OCI-LY1 (cell line): ENCODE results near the gene ATP6V1G2.
"Not testable (repeated sequence)": the region's sequence is repeated elsewhere in the genome, so short reads cannot be mapped to it uniquely, and the experiment has no call there.

ENCODE experiments used
- H2AFZ ChIP-seq: fragments of 200-600 bp; sonication (generic), shearing (Covaris generic); 2 replicates; pipeline ENCODE4 v1.6.0; 2014; ENCODE audit warnings: antibody characterized with exemption, mild to moderate bottlenecking, low read length
- H3F3A ChIP-seq: fragments of 200-600 bp; sonication (generic), shearing (Covaris generic); 2 replicates; pipeline ENCODE4 v1.6.0; 2014; ENCODE audit warnings: mild to moderate bottlenecking, antibody characterized with exemption, low read length, moderate library complexity; ENCODE audit not compliant: insufficient read depth
- H3K27ac ChIP-seq: fragments of 200-600 bp; sonication (generic); 2 replicates; pipeline ENCODE4 v1.5.1; 2014; ENCODE audit warnings: low read length, mixed run types, mild to moderate bottlenecking, low read depth; ENCODE audit not compliant: poor library complexity, severe bottlenecking
- H3K27me3 ChIP-seq: fragments of 200-600 bp; sonication (generic); 2 replicates; pipeline ENCODE4 v1.6.0; 2014; ENCODE audit warnings: antibody characterized with exemption, mild to moderate bottlenecking, low read length, moderate library complexity; ENCODE audit not compliant: insufficient read depth
- H3K36me3 ChIP-seq: fragments of 200-600 bp; sonication (generic); 2 replicates; pipeline ENCODE4 v1.6.1; 2014; ENCODE audit warnings: mild to moderate bottlenecking, antibody characterized with exemption, low read length, moderate library complexity, mixed read lengths; ENCODE audit not compliant: insufficient read depth
- H3K4me1 ChIP-seq: fragments of 200-600 bp; sonication (generic); 2 replicates; pipeline ENCODE4 v1.5.1; 2014; ENCODE audit warnings: mild to moderate bottlenecking, low read length, moderate library complexity; ENCODE audit not compliant: insufficient read depth, severe bottlenecking
- H3K4me2 ChIP-seq: fragments of 200-600 bp; sonication (generic), shearing (Covaris generic); 2 replicates; pipeline ENCODE4 v1.6.1; 2014; ENCODE audit warnings: low read length
- H3K4me3 ChIP-seq: fragments of 200-600 bp; sonication (generic); 2 replicates; pipeline ENCODE4 v1.5.1; 2014; ENCODE audit warnings: low read length, low read depth, mild to moderate bottlenecking, mixed read lengths; ENCODE audit not compliant: poor library complexity, severe bottlenecking
- H3K79me2 ChIP-seq: fragments of 200-600 bp; shearing (Covaris generic); 2 replicates; pipeline ENCODE4 v1.6.1; 2016; ENCODE audit warnings: mixed run types, low read length, mixed read lengths; ENCODE audit not compliant: insufficient read depth
- H3K9ac ChIP-seq: fragments of 200-600 bp; sonication (generic), shearing (Covaris generic); 2 replicates; pipeline ENCODE4 v1.6.1; 2014; ENCODE audit warnings: mild to moderate bottlenecking, low read length, mixed read lengths
- H3K9me2 ChIP-seq: fragments of 200-600 bp; sonication (generic), shearing (Covaris generic); 2 replicates; pipeline ENCODE4 v1.6.1; 2014; ENCODE audit warnings: low read depth, mild to moderate bottlenecking, low read length, mixed read lengths
- H3K9me3 ChIP-seq: fragments of 200-600 bp; shearing (Covaris generic); 2 replicates; pipeline ENCODE4 v1.6.1; 2014; ENCODE audit warnings: low read length, mixed read lengths
- H4K20me1 ChIP-seq: fragments of 200-600 bp; sonication (generic), shearing (Covaris generic); 2 replicates; pipeline ENCODE4 v1.6.0; 2016; ENCODE audit warnings: mild to moderate bottlenecking, low read length; ENCODE audit not compliant: insufficient read depth
- CTCF ChIP-seq: fragments of 200-600 bp; sonication (generic), shearing (Covaris generic); IDR thresholded peaks from 2 replicates; pipeline ENCODE4 v1.5.1; 2017; ENCODE audit warnings: mild to moderate bottlenecking, antibody characterized with exemption, low read length, moderate library complexity, mixed read lengths
- EZH2 ChIP-seq: fragments of 200-600 bp; sonication (generic), shearing (Covaris generic); IDR thresholded peaks from 2 replicates; pipeline ENCODE4 v1.8.0; 2017; ENCODE audit warnings: borderline replicate concordance, mixed run types, mild to moderate bottlenecking, antibody characterized with exemption, low read length, moderate library complexity, mixed read lengths

Gene ATP6V1G2

DNA sequence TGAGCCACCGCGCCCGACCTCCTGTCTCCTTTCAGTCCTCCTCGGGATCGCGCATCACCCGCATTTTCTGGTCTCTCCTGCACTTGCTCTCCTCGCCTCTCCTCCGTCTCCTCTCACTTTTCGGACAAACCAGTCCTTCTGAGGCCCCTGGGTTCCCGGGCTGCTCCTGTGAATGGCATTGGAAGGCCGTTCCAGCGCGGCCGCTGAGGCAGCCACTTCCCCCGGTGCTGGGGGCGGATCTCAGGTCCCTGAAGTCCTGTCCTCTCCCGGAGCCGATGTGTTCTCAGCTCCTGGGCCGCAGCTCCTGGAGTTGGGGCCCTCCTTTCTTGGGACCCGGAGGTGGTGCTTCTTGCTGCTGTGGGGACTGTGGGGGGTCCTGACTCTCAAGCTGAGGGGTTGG, 47.7 kb downstream of the ATP6V1G2 start:
- Histone ChIP-seq H3K27ac (no peak overlapping the region), H3K4me2 (peak overlapping the region; percentile 40; the same call in 1 of the 2 replicates), H3K4me3 (peak overlapping the region; percentile 95), H3K9me2 (no peaks in the 10 kb centered on the region), H2AFZ (no peak overlapping the region), H3K9ac (no peak overlapping the region), H4K20me1 (no peaks in the 10 kb centered on the region), H3K9me3 (0 out of 2 replicates have a peak, but pooled peaks cover 3% of the 10 kb centered on the region), H3K36me3 (peaks cover 13% of the 10 kb centered on the region), H3F3A (no peaks in the 10 kb centered on the region), H3K27me3 (no peaks in the 10 kb centered on the region), H3K4me1 (peaks cover 24% of the 10 kb centered on the region), H3K79me2 (peaks cover 61% of the 10 kb centered on the region)
- TF ChIP-seq EZH2 (no peak), CTCF (no peak)

DNA sequence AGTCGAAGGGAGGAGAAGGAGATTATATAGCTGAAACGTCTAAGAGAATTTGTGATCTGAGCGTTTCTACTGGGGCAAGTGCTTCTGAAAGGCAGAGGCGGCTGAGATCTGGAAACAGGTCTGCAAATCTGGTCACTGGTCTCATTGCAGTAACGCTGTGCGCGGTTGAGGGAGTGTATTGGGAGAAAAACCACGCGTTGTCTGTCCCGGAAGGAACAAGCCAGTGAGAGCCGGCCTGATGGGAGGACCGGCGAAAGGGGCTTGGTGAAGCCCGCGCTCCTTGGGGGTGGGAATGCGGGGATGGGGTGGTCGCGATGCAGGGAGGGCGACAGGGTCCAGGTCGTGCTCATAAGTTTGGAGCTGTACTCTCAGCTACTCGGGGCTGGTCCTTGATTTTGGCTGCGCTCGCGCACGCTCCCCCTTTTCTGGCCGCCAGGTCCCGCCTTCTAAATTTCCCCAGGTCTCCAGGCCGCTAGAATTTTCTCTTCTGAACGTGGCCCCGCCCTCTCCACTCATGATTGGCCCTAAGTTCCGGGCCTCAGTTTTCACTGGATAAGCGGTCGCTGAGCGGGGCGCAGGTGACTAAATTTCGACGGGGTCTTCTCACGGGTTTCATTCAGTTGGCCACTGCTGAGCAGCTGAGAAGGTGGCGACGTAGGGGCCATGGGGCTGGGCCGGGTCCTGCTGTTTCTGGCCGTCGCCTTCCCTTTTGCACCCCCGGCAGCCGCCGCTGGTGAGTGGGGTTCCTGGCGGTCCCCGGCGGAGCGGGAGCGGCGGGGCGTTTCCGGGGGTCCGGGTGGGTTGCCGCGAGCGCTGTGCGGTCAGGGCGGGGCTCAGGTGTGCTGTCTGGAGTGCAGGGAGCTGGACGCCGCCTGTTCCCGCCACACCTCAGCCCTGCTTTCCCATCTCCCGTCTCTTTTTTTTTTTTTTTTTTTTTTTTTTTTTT, 48.6 kb downstream of the ATP6V1G2 start, which contains the start of gene MICB:
MICB (plus strand) TSS at position 615 of the 946 bp plus-strand sequence; CDS start at position 664, 49 bp downstream.
- Histone ChIP-seq H3K4me3 (peak within 1 kb of the TSS; percentile 95), H3K36me3 (peaks cover 13% of the 10 kb centered on the region), H3K27me3 (no peaks in the 10 kb centered on the region), H2AFZ (no peak within 1 kb of the TSS), H3K27ac (peak within 1 kb of the TSS; percentile 65), H3K9me3 (0 out of 2 replicates have a peak, but pooled peaks cover 3% of the 10 kb centered on the region), H3K4me1 (peaks cover 33% of the 10 kb centered on the region), H3K9ac (peak within 1 kb of the TSS; percentile 58; the same call in 1 of the 2 replicates), H3K9me2 (no peaks in the 10 kb centered on the region), H4K20me1 (no peaks in the 10 kb centered on the region), H3F3A (no peaks in the 10 kb centered on the region), H3K4me2 (peak within 1 kb of the TSS; percentile 84), H3K79me2 (peaks cover 51% of the 10 kb centered on the region)
- TF ChIP-seq EZH2 (no peak), CTCF (no peak)

- H3K9me2 ChIP-seq, H3F3A ChIP-seq, H2AFZ ChIP-seq, H3K9me3 ChIP-seq, H3K36me3 ChIP-seq, H3K27me3 ChIP-seq, H4K20me1 ChIP-seq: not testable (repeated sequence)
- peak overlapping the region; percentile 65 for H3K27ac ChIP-seq
- H3K79me2 ChIP-seq = peaks cover 41% of the 10 kb centered on the region
- H3K4me1 ChIP-seq = peaks cover 42% of the 10 kb centered on the region
- H3K4me3 ChIP-seq = peak overlapping the region; percentile 95
- H3K4me2 ChIP-seq = peak overlapping the region; percentile 84
- H3K9ac ChIP-seq = peak overlapping the region; percentile 58; the same call in 1 of the 2 replicates
Measured at GRCh38 chr6:31496826-31497225, 49.6 kb downstream of the ATP6V1G2 start.
